ENCODE measurements around the gene SNX11. TPM values are rescaled to one million over a fixed set of nuclear protein-coding genes. Genes with fewer than 3 reads are reported as not detected.
A peak's percentile ranks its signal among the peaks of the same experiment; 100 is the strongest.

The SNX11 gene
- total and polyA plus RNA-seq, 2 experiments from 2014 or later, result 11.6 to 19.3 TPM

- Histone ChIP-seq H3K27ac (no peak overlapping the region), H3K36me3 (no peaks in the 10 kb centered on the region), H3K27me3 (no peaks in the 10 kb centered on the region), H3K4me1 (ENCODE audit: low read depth) (peaks cover 9% of the 10 kb centered on the region), H3K9me3 (ENCODE audit: low read depth) (no peaks in the 10 kb centered on the region), H3K4me3 (no peak overlapping the region)
- TF ChIP-seq CTCF (IDR thresholded peaks at IDR 0.05; ENCODE audit: low read depth, low read length), result no peak
- DNase-seq (ENCODE audit: low read depth in 1 of 2, low spot score in 1 of 2), result no peak
Observed at GRCh38 chr17:48084932-48085331, 22.6 kb upstream of the SNX11 start.

DNA sequence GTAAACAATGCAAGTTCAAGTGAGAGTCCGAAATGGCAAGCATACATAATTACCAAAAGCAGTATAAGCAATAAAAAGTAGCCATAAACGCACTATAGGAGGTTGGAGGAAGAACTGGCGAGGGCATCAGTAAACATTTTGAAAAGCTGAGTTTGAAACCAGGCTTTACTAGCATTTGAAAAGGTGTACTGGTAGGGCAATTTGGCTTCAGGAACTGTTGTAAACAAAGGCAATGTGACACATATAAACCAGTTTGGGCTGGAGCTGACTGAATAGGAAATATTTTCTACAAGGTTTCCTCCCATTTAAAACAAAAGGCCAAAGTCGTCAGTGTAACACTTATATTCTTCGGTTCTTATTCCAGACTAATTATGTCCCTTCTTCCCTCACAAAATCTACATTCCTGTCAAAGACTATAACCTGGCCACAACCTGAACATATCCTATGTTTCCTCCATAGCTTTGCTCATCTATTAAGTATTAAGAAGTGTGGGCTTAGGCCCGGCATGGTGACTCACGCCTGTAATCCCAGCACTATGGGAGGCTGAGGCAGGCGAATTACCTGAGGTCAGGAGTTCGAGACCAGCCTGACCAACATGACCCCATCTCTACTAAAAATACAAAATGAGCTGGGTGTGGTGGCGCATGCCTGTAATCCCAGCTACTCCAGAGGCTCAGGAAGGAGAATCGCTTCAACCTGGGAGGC, 14.1 kb upstream of the SNX11 start:
- no peak for TF ChIP-seq CTCF (IDR thresholded peaks at IDR 0.05; ENCODE audit: low read depth, low read length)
- H3K27me3 ChIP-seq, result no peaks in the 10 kb centered on the region

GRCh38 chr17:48095611-48096010, 12.0 kb upstream of the SNX11 start:
- no peaks in the 10 kb centered on the region for H3K36me3 ChIP-seq
- peaks cover 5% of the 10 kb centered on the region for H3K4me1 ChIP-seq (ENCODE audit: low read depth)
- H3K4me3 ChIP-seq, result no peak overlapping the region
- H3K27me3 ChIP-seq, result no peaks in the 10 kb centered on the region
- TF ChIP-seq CTCF (IDR thresholded peaks at IDR 0.05; ENCODE audit: low read depth, low read length), result no peak
- no peak for DNase-seq (ENCODE audit: low read depth in 1 of 2, low spot score in 1 of 2)
- H3K9me3 ChIP-seq (ENCODE audit: low read depth), result no peaks in the 10 kb centered on the region
- H3K27ac ChIP-seq, result no peak overlapping the region

More for the DNA sequence above, 14.1 kb upstream of the SNX11 start:
- no peaks in the 10 kb centered on the region for H3K36me3 ChIP-seq
- H3K27ac ChIP-seq, result no peak overlapping the region
- DNase-seq (ENCODE audit: low read depth in 1 of 2, low spot score in 1 of 2), result no peak
- no peak overlapping the region for H3K4me3 ChIP-seq
- H3K9me3 ChIP-seq (ENCODE audit: low read depth), result no peaks in the 10 kb centered on the region
- H3K4me1 ChIP-seq (ENCODE audit: low read depth), result peaks cover 5% of the 10 kb centered on the region

DNA sequence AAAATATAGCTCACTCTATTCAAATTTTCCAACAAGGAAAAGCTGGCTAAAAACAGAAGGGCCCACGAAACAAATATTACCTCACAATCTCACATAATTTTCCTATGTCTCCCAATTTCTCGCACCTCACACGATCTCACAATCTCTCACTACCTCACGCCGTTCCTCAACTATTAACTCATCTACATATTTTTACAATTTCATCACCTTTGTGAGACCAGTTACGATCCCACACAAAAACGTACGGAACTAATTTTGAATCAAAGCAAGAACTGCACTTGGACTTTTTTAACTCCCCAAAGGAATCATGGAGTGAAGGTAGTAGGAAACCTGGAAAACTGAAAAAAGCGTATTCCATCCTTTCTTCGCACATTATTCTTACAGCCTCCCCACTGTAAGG, 7.4 kb upstream of the SNX11 start:
- Histone ChIP-seq H3K36me3 (no peaks in the 10 kb centered on the region), H3K4me1 (ENCODE audit: low read depth) (peaks cover 5% of the 10 kb centered on the region), H3K4me3 (peak overlapping the region; percentile 64), H3K27me3 (no peaks in the 10 kb centered on the region), H3K9me3 (ENCODE audit: low read depth) (no peaks in the 10 kb centered on the region), H3K27ac (peak overlapping the region; percentile 87)
- peak in 1 of 2 donors; percentile 39 for DNase-seq (ENCODE audit: low read depth in 1 of 2, low spot score in 1 of 2)
- TF ChIP-seq CTCF (IDR thresholded peaks at IDR 0.05; ENCODE audit: low read depth, low read length), result no peak

DNA sequence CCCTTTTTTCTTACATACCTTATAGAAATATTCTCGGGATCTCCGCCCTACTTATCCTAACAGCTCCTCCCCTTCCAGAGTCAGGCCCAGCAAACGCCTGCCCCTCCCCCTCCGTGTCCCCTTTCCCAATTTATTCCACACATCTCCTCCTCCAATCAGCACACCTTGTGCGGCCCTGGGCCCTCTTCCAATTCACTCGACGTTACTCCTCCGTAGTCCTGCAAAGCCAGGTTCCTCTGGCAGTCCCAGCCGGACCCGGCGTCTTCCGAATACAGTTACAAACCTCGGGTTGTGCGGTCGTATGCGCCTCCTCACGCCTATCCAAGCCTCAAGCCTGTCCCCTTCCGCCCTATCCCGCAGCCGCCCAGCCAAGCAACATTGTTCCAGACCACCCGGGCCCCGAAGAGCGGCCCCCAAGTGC, 7.0 kb upstream of the SNX11 start:
- Histone ChIP-seq H3K4me3 (peak overlapping the region; percentile 64), H3K27ac (peak overlapping the region; percentile 87), H3K36me3 (no peaks in the 10 kb centered on the region), H3K9me3 (ENCODE audit: low read depth) (no peaks in the 10 kb centered on the region), H3K4me1 (ENCODE audit: low read depth) (peaks cover 5% of the 10 kb centered on the region), H3K27me3 (no peaks in the 10 kb centered on the region)
- no peak for TF ChIP-seq CTCF (IDR thresholded peaks at IDR 0.05; ENCODE audit: low read depth, low read length)
- DNase-seq (ENCODE audit: low read depth in 1 of 2, low spot score in 1 of 2), result peak; percentile 67 to 83
